HS-5 (cell line): ENCODE results near the gene DDX43.
"Not testable (repeated sequence)": the region's sequence is repeated elsewhere in the genome, so short reads cannot be mapped to it uniquely, and the experiment has no call there.

Experiments used
- DNase-seq: peaks from one replicate; pipeline ENCODE4 v3.0.0-alpha.2; 2012; ENCODE audit warnings: low read depth

Gene DDX43

DNA sequence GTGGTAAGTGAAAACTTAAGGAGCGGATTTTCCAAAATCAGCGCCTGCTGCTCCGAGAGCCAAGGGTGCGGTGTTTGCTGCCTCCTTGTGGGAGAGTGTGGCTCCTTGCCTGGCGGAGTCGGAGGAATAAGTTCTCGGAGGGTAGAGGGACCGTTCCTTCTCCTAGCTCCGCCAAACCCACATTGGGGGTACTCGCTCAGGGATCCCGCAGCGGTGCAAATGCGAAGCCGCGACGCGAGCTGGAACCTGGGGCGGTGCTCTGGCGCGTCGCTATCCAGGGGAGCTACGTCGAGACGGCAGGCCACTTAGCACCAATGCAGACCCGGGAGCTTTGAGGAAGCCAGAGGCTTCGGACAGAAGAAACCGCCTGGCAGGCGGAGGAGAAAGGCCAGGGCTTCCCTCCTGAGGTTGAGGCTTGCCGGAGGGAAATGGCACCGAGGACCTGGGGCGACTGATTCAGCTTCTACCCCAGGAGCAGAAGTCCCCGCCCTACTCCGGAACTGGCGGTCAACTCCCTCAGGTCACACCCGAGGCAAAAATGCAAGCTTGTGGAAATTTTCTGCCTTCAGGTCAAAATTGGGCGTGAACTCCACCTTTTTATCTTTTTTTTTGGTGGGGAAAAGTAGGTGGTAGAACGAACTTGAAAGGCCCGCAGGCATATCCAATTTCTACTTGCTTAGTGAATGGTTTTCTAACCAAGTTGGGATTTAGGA, 5.7 kb upstream of the DDX43 start:
- peak; percentile 52 for DNase-seq

DNA sequence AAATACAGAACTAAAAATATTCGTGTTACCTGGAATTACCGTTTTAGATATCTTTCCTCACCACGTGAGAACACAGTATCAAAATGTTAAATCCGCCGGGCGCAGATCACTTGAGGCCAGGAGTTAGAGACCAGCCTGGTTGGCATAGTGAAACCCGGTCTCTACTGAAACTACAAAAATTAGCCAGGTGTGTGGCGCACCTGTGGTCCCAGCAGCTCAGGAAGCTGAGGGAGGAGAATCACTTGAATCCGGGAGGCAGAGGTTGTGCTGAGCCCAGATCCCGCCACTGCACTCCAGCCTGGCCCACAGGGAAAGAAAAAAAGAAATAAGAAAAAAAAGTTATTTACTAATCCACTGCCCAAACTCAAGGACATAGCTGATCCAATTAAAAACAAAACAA, 4.8 kb upstream of the DDX43 start:
- no peak for DNase-seq

DNA sequence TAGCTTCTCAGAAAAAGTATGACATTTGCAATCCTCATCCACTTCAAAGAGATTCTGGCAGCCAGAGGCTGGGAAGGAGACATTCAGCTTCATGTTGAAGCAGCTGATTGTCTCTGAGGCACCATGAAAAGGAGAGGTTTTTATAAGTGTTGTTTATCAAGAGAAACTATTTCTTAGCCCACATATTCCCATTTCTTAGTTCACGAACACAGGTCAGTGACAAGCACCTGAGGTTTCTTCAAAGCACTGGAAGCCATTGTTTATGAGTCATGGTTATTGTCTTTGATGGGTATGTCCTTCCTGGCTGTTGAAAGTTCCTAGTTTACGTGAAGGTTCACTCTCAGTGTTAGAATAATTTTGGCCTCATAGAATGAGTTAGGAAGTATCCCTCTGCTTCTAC, 3.0 kb upstream of the DDX43 start:
- DNase-seq = no peak

DNA sequence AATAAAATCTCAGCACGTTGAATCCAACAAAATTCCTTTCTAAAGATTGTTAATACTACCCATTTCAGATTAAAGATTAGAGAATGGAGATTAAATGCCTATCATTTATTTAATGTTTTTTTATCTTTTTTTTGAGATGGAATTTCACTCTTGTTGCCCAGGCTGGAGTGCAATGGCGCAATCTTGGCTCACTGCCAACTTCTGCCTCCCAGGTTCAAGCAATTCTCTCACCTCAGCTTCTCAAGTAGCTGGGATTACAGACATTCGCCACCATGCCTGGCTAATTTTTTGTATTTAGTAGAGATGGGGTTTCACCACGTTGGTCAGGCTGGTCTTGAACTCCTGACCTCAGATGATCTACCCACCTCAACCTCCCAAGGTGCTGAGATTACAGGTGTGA, 2.4 kb upstream of the DDX43 start:
- not testable (repeated sequence) for DNase-seq

DNA sequence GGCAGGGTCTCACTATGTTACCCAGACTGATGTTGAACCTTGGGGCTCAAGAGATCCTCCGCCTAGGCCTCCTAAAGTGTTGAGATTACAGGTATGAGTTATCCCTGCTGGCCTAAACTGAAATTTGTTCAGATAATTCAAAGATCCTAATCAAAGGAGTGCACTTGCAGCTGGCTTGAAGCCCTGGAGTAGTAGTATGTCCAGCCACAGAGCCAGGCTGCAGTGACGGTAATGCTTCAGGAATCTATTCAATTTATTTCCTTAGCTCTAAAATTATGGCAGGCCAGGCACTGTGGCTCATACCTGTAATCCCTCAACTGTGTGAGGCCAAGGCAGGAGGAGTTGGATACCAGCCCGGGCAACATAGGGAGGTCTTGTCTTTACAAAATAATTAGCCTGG, 1.4 kb upstream of the DDX43 start:
- DNase-seq = no peak

DNA sequence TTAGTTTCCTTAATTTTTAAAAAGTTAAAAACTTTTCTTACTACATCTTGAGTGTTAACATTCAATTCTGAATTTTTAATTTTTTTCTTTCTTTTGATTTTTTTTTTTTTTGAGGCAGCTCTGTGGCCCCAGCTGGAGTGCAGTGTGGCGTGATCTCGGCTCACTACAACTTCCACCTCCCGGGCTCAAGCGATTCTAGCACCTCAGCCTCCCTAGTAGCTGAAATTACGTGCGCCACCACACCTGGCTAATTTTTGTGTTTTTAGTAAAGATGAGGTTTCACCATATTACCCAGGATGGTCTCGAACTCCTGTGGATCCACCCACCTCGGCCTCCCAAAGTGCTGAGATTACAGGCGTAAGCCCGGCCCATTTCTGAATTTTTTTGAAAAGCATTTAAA, 1.2 kb downstream of the DDX43 start:
- DNase-seq = no peak

DNA sequence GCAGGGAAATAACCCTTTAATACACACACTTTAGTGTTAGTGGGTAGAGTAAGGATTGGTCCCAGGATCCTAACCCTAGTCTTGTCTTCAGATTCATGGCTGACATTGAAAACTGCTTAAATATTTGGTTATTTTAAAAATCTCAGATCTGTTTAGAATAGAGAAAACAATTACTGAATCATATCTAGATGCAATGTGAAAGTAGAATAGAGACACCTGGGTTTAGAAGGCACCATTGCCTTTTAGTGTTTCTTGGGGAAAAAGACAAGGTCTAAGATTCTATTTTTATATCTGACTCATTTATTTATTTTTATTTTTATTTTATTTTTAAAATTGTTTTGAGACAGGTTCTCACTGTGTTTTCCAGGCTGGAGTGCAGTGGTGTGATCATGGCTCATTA, 6.0 kb downstream of the DDX43 start:
- no peak for DNase-seq

DNA sequence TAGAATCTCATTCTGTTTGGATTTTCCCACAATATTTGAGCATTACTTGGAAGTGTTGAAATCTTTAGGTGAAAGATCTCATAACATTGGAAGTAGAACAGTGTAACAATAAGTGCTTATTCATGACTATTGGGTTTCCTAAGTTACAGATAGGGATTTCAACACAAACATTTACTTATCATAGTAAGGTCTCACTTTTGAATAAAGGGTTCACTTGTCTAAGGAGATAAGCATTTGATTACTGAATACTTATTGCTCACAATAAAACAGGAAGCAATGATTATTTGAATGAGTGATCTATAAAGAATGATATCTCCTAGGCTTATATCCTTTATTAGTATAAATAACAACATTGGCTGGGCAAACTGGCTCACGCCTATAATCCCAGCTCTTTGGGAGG, 14.8 kb downstream of the DDX43 start:
- DNase-seq = no peak

DNA sequence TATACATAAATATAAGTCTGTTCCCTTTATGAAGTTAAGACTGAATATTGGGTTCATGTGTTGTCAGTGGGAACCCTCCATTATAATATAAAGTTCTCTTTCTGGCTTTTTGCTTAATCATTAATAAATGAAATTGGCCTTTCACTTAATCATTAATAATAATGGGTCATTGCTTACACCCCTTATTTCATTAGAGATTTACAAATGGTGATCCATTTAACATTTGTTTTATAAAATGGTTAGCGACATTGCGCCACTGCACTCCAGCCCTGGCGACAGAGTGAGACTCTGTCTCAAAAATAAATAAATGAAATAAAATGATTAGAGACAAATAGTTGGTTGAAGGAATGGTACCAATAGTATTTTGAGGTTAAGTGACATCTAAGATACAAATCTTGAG, 18.5 kb downstream of the DDX43 start:
- DNase-seq = no peak

DNA sequence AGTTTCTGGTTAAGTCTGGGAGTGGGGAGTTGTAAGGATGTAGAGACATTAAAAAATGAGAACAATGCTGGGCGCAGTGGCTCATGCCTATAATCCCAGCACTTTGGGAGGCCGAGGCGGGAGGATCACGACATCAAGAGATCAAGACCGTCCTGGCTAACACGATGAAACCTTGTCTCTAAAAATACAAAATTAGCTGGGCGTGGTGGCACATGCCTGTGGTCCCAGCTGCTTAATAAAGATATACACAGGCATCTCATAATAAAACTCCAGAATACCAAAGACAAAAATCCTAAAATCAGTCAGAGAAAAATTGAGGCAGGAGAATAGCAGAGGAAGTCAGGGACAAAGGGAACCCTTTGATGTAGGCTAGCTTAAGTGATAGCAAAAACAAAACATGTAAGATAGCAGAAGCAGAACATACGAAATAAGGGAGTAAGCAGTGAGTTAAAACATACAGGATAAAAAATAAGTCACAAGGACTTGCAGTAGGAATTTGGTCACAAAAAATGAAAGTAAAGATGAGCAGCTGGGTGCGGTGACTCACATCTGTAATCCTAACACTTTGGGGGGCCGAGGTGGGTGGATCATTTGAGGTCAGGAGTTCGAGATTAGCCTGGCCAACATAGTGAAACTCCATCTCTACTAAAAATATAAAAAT, 23.6 kb downstream of the DDX43 start:
- no peak for DNase-seq

DNA sequence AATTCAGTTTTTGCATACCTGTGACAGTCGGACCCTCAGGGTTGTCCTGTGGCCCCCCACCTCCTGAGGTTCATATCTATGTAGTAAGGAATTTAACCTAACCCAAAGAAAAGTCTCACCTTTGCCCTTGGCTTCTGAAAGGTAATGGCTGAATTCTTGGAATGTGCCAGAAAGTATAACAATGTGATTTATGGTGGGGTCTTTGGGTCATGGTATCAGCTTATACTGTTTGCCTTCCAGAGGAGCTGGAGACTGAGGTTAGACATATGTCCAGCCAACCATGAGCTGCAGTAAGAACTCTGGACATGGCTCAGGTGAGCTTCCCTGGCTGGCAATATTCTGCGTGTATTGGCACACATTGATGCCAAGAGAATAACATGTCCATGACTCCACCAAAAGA, 26.9 kb downstream of the DDX43 start:
- DNase-seq = no peak

DNA sequence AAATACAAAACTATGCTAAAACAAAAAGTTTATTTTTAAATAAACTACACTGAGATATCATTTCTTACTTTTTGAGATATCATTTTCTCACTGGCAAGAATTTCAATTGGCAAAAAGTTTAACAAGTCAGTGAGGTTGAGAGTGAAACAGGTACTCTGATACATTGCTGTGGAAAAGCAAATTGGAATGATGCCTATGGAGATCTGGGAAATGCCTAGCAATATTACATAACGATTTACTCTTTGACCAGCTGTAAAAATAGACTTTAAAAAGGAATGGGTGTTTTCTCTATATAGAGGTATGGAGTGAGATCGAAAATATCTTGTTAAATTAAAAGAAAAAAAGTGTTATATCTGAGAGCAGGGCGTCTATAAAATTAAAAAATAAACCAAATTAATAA, 40.6 kb downstream of the DDX43 start:
- DNase-seq = no peak

DNA sequence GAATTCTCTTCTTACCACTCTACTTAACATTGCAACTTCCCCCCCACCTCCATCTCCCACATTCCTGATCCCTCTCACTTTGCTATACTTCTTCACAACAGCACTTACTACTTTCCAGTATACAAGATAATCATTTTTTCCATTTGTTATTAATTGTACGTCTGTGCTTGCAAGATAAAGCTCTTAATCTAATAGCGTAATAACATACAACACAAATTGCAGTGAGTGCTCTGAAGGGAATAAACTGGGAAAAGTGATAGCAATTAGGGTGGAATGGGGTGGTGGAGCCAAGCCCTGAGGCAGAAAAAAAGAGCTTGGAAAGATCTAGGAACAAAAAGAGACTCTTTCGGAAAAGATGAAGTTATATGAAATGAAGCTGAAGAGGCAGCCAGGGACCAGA, 48.9 kb downstream of the DDX43 start:
- no peak for DNase-seq

DNA sequence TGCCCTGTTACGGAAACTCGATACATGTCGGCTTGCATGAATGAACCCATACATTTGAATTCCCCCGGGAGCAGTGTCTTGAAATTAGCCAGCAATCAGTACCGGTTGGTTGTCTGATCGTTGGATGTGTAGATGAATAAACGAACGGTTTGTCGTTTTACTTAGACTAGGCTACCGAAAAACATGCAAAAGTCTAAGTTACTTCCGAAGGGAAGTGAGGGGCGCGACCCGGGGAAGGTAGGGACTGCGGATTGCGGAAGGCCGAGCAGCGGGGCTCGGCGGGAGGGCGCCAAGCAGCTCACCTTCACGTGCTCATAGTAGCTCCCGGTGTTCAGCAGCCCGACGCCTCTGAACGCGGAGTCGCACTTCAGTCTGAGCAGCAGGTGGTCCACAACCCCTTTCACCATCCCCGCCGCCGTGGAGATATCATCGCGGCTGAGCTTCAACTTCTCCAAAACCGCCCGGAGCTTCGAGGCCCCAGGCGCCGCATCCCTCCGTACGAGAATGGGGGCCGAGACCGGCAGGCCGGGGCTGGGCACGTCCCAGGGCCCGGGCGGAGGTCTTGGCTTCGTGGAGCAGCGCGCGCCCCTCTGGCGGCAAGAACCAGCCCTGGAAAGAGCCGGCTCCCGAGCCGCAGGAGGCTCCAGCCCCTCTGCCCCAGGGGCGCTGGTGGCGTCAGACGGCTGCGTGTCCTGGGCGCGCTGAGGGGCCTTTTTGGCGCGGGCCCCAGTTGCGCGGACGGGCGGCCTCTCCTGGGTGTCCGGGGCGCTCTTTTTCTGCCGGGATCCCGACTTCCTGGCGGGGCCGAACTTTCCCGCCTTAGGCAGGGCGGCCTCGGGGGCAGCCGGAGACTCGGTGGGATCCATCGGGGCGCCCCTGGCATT, 56.8 kb downstream of the DDX43 start:
- DNase-seq = peak; percentile 41

DNA sequence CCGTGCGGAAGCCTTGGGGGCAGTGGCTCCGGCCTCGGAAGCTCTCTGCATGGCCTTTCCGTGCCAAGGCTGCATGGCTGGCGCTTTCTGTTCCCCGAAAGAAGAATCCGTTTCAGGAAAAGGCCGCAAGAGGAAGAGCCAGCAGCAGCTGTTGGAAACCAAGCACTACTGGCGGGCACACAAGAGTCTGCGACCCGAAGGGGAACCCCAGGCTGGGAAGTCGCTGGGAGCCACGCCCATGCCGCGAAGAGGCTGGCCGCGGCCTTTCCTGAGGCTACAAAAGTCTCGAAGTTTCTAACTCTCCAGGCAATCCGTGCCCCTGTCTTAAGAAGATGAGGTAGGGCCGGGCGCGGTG, 57.5 kb downstream of the DDX43 start, which contains the start of gene CGAS:
CGAS (minus strand) TSS at position 191 of the 355 bp plus-strand sequence; CDS start at position 75, 116 bp downstream.
- DNase-seq = peak; percentile 59

DNA sequence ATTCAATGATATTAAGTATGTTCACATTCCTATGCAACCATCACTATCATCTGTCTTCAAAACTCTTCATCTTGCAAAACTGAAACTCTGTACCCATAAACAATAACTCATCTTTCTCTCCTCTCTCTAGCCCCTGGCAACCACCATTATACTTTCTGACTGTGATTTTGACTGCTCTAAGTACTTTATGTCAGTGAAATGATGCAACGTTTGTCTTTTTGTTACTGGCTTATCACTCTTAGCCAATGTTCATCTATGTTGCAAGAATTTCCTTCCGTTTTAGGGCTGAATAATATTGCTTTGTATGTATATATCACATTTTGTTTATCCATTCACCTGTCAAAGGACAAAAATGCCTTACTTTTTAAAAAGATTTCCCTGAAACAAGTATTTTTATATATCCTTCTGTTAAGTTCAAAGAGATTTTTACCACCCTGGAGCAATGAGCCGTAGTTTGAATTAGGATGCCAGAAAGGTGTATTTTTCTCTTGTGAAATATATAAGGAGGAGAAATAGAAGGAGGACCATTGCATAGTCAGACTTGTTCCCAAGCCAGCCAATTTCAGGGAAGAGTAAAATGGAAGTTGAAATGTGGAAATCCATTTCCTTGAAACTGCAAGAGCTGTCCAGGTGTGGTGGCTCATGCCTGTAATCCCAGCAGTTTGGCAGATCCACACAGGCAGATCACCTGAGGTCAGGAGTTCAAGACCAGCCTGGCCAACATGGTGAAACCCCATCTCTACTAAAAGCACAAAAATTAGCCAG, 61.4 kb downstream of the DDX43 start:
- no peak for DNase-seq

DNA sequence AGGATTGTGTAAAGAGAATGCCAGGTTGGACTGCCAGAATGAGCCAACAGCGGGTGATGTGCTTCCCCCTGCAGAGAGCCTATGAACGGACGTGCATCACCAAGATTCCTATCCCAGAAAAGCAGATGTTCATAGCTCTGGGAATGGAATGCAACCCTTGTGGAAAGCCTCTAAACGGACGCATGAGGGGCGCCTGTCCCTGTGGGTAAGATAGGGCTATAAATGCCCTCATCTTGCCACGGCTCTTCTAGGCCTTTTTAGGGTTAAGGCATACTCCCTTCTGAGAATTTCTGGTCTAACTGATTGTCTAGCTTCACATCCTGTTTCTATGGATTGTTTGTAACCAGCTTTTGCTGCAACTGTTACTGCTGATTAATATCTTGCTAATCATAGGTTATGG, 64.8 kb downstream of the DDX43 start:
- DNase-seq = not testable (repeated sequence)

DNA sequence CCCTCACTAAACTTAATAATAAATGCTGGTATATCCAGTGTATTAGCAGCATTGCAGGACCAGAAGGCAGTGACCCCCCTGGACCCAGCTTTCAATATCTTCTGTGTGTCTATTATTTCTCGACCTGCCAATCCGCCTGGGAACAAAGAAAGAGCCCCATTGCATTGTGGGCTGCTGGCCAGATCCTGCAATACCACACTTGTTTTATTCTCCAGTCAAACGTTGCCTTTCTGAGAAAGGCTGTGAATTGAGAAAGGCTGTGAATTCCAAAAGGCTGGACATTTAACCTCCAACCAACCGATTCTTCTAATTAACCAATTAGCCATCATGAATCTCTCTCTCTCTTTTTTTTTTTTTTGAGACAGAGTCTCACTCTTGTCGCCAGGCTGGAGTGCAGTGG, 65.4 kb downstream of the DDX43 start:
- no peak for DNase-seq

DNA sequence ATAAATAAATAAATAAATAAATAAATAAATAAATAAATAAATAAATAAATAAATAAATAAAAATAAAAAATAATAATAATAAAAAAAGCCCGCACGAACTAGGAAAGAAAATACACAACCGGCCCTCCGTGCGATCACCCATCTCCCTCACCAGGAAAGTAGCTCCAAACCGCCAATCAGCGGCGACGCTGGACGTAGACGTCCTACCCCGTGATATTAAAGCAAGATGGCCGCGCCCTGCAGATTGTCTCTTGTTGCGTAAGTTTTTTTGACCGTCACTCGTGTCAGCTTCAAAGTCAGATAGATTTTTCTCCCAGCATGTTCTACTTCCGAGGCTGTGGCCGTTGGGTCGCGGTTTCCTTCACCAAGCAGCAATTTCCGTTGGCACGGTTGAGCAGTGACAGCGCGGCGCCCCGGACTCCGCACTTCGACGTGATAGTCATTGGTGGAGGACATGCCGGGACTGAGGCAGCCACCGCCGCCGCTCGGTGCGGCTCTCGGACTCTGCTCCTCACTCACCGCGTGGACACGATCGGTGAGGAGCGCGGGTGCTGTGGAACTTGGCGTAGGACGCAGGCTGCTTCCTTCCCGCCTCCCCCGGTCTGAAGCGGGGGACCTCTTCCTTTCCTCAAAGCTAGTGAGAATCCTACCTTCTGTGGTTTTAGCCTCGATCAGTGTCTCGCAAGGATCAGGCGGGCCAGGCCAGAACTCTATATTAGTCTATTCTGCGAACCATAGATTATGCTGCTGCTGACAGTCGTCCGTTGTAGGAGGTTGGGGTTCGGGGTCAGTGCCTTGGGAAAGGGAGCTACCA, 67.1 kb downstream of the DDX43 start, which contains the start of gene MTO1:
MTO1 (plus strand) TSS at position 201 of the 814 bp plus-strand sequence; CDS start at position 319, 118 bp downstream.
- peak; percentile 76 for DNase-seq
